Naive thymus-derived CD8-positive, alpha-beta T cell (primary cell): Measurements from ENCODE around the gene KIAA1671. TPM values are rescaled to one million over a fixed set of nuclear protein-coding genes. Genes with fewer than 3 reads are reported as not detected.
"Not testable (repeated sequence)": the region's sequence is repeated elsewhere in the genome, so short reads cannot be mapped to it uniquely, and the experiment has no call there.

Experiments
- ATAC-seq, 2 donors: fragments of 150-1000 bp; cut with Tn5 transposase in 1 of 2; sonication (Bioruptor Pico), chemical (Tn5 transposase) in 1 of 2; 1 replicate in 1 of 2; 2 replicates in 1 of 2; pipeline ENCODE4 v1.10.0; 2021; ENCODE audit warnings: mild to moderate bottlenecking in 2 of 2, moderate library complexity in 2 of 2
- POLR2A ChIA-PET: fragments of 350-600 bp; sonication (Branson Sonifier 250); formaldehyde crosslinking; loops from one replicate; lab custom pipeline; 2021; ENCODE audit warnings: antibody characterized with exemption; lab: Charles Lee
- DNase-seq, 10 donors: peaks; one replicate each; pipeline versions ENCODE4 v3.0.0 to v3.0.0-alpha.2; 2020 to 2022
- H3K27ac Mint-ChIP-seq, 10 donors: one replicate each; pipeline ENCODE4 v1.8.0; 2020 to 2022; ENCODE audit warnings: mild to moderate bottlenecking in 10 of 10, mixed read lengths in 10 of 10, moderate library complexity in 4 of 10, inconsistent platforms in 1 of 10
- H3K27me3 Mint-ChIP-seq, 5 donors: one replicate each; pipeline ENCODE4 v1.8.0; 2021 to 2022; ENCODE audit warnings: mixed read lengths in 5 of 5
- H3K36me3 Mint-ChIP-seq, 3 donors: one replicate each; pipeline ENCODE4 v1.8.0; 2020 to 2022; ENCODE audit warnings: mixed read lengths in 3 of 3, mild to moderate bottlenecking in 2 of 3, inconsistent platforms in 1 of 3
- H3K4me1 Mint-ChIP-seq, 4 donors: one replicate each; pipeline ENCODE4 v1.8.0; 2021 to 2022; ENCODE audit warnings: mixed read lengths in 4 of 4
- H3K4me3 Mint-ChIP-seq, 10 donors: one replicate each; pipeline ENCODE4 v1.8.0; 2020 to 2022; ENCODE audit warnings: mild to moderate bottlenecking in 10 of 10, mixed read lengths in 10 of 10, moderate library complexity in 6 of 10, inconsistent platforms in 1 of 10
- H3K9me3 Mint-ChIP-seq, 9 donors: one replicate each; pipeline ENCODE4 v1.8.0; 2020 to 2022; ENCODE audit warnings: mixed read lengths in 9 of 9, mild to moderate bottlenecking in 3 of 9, inconsistent platforms in 1 of 9, moderate library complexity in 1 of 9
- polyA plus RNA-seq, 3 donors: library from polyadenylated mRNA; unstranded; fragments of 300-500 nt; fragmentation: Illumina TruSeq; gene quantifications; one replicate each; pipeline ENCODE4 v1.2.3, GENCODE V29; 2021
- total RNA-seq, 8 experiments: library from RNA in 2 of 8; stranded (reverse) in 2 of 8; gene quantifications; one replicate each; pipeline ENCODE4 v1.2.3 and lab custom pipeline; 2021 to 2026

Gene KIAA1671
- total and polyA plus RNA-seq, 5 experiments from 2014 or later = 0.33 to 5.2 (median 2.7) TPM

GRCh38 chr22:25232301-25232700 is 279.8 kb downstream of the KIAA1671 start:
- ATAC-seq (no peak), DNase-seq (no peak)
- POLR2A ChIA-PET = no interaction called here
- Mint-ChIP-seq H3K4me1 (peaks cover 5 to 9% (median 6%) of the 10 kb centered on the region in 4 donors), H3K4me3 (no peak overlapping the region), H3K9me3 (no peaks in the 10 kb centered on the region), H3K27me3 (peaks cover 29 to 78% (median 42%) of the 10 kb centered on the region in 5 donors), H3K36me3 (no peaks in the 10 kb centered on the region), H3K27ac (no peak overlapping the region)

GRCh38 chr22:25233706-25234105 is 281.2 kb downstream of the KIAA1671 start:
- H3K9me3 Mint-ChIP-seq, DNase-seq, H3K4me3 Mint-ChIP-seq, H3K4me1 Mint-ChIP-seq, H3K27ac Mint-ChIP-seq, ATAC-seq, POLR2A ChIA-PET, H3K36me3 Mint-ChIP-seq: not testable (repeated sequence)
- peaks cover 32 to 74% (median 45%) of the 10 kb centered on the region in 5 donors for H3K27me3 Mint-ChIP-seq

- Mint-ChIP-seq H3K9me3 (no peaks in the 10 kb centered on the region), H3K36me3 (no peaks in the 10 kb centered on the region), H3K27ac (no peak overlapping the region), H3K27me3 (peaks cover 29 to 74% (median 46%) of the 10 kb centered on the region in 5 donors), H3K4me3 (peak overlapping the region in 6 of 10 donors; percentile 15 to 50 (median 36)), H3K4me1 (peaks cover 5 to 9% (median 7%) of the 10 kb centered on the region in 4 donors)
- DNase-seq (peak; percentile 9 to 78 (median 48)), ATAC-seq (peak; percentile 68 to 77)
- POLR2A ChIA-PET = no interaction called here
These were observed 283.2 kb downstream of the KIAA1671 start for GRCh38 chr22:25235547-25236290.

- POLR2A ChIA-PET = no interaction called here
- DNase-seq (no peak), ATAC-seq (no peak)
- H3K4me3 Mint-ChIP-seq = peak overlapping the region in 2 of 10 donors; percentile 30 to 42
- H3K36me3 Mint-ChIP-seq = no peaks in the 10 kb centered on the region
- H3K9me3 Mint-ChIP-seq = no peaks in the 10 kb centered on the region
- H3K4me1 Mint-ChIP-seq = peaks cover 5 to 9% (median 7%) of the 10 kb centered on the region in 4 donors
- no peak overlapping the region for H3K27ac Mint-ChIP-seq
- peaks cover 29 to 75% (median 45%) of the 10 kb centered on the region in 5 donors for H3K27me3 Mint-ChIP-seq
These were observed 283.9 kb downstream of the KIAA1671 start for GRCh38 chr22:25236417-25236816.

GRCh38 chr22:25237503-25237902 is 285.0 kb downstream of the KIAA1671 start:
- POLR2A ChIA-PET = no interaction called here
- peaks cover 5 to 9% (median 7%) of the 10 kb centered on the region in 4 donors for H3K4me1 Mint-ChIP-seq
- peaks cover 21 to 64% (median 42%) of the 10 kb centered on the region in 5 donors for H3K27me3 Mint-ChIP-seq
- no peak for DNase-seq
- ATAC-seq = no peak
- H3K27ac Mint-ChIP-seq = peak overlapping the region in 1 of 10 donors; percentile 36
- H3K9me3 Mint-ChIP-seq = no peaks in the 10 kb centered on the region
- H3K36me3 Mint-ChIP-seq = no peaks in the 10 kb centered on the region
- H3K4me3 Mint-ChIP-seq = no peak overlapping the region

GRCh38 chr22:25238058-25238457 is 285.5 kb downstream of the KIAA1671 start:
- peaks cover 20 to 59% (median 38%) of the 10 kb centered on the region in 5 donors for H3K27me3 Mint-ChIP-seq
- H3K36me3 Mint-ChIP-seq = not testable (repeated sequence)

More at GRCh38 chr22:25238058-25238457, 285.5 kb downstream of the KIAA1671 start:
- DNase-seq, H3K4me1 Mint-ChIP-seq, H3K9me3 Mint-ChIP-seq, H3K4me3 Mint-ChIP-seq, H3K27ac Mint-ChIP-seq, POLR2A ChIA-PET, ATAC-seq: not testable (repeated sequence)

Other genes with a start within 250 kb of the KIAA1671 start
- gene PIWIL3, start 178.0 kb upstream of the KIAA1671 start, total RNA-seq = not detected
- gene PIWIL3, start 178.0 kb upstream of the KIAA1671 start, polyA plus RNA-seq = not detected
- under 1 TPM; 0.70 to 0.82 TPM for gene SGSM1, start 146.5 kb upstream of the KIAA1671 start, total RNA-seq
- gene SGSM1, start 146.5 kb upstream of the KIAA1671 start, polyA plus RNA-seq = under 1 TPM in 2 of 3 donors, not detected in 1; 0.07 to 0.32 TPM
- gene LHFPL7, start 6.0 kb upstream of the KIAA1671 start, total RNA-seq = not detected
- not detected for gene LHFPL7, start 6.0 kb upstream of the KIAA1671 start, polyA plus RNA-seq
- not detected for gene CRYBB3, start 247.1 kb downstream of the KIAA1671 start, total RNA-seq
- not detected for gene CRYBB3, start 247.1 kb downstream of the KIAA1671 start, polyA plus RNA-seq